GM12891 (cell line): ENCODE measurements around the gene ZNF79.

Source experiments
- POLR2A ChIP-seq: IDR thresholded peaks from 2 replicates; pipeline ENCODE4 v1.6.1; 2011; ENCODE audit warnings: low read depth, low read length, control low read depth
- POLR2AphosphoS5 ChIP-seq: IDR thresholded peaks from 2 replicates; pipeline ENCODE4 v1.6.1; 2011; ENCODE audit warnings: low read depth, low read length, control low read depth
- POU2F2 ChIP-seq: IDR thresholded peaks from 2 replicates; pipeline ENCODE4 v1.6.1; 2011; ENCODE audit warnings: low read depth, mild to moderate bottlenecking, control low read depth, low read length, moderate library complexity
- SPI1 ChIP-seq: IDR thresholded peaks from 2 replicates; pipeline ENCODE4 v1.6.1; 2011; ENCODE audit warnings: low read depth, low read length, control low read depth

GRCh38 chr9:127445851-127446712 lies 21.9 kb downstream of the ZNF79 start:
- peak; percentile 58; the same call in 1 of the 2 replicates for TF ChIP-seq POLR2A
- TF ChIP-seq SPI1 = no peak
- peak; percentile 79 for TF ChIP-seq POLR2AphosphoS5
- TF ChIP-seq POU2F2 = no peak
